HFFc6 (cell line): ENCODE measurements around the gene IKZF3. TPM values are rescaled to one million over a fixed set of nuclear protein-coding genes. Genes with fewer than 3 reads are reported as not detected.

Experiments used
- DNase-seq: peaks from one replicate; pipeline ENCODE4 v3.0.0-alpha.2; 2018
- H3K27ac Mint-ChIP-seq: 2 replicates; pipeline ENCODE4 v1.8.0; 2020; ENCODE audit warnings: mild to moderate bottlenecking, mixed read lengths
- H3K27me3 Mint-ChIP-seq: 2 replicates; pipeline ENCODE4 v1.8.0; 2021; ENCODE audit warnings: mild to moderate bottlenecking, moderate library complexity, mixed read lengths; ENCODE audit not compliant: insufficient read depth
- H3K36me3 Mint-ChIP-seq: 2 replicates; pipeline ENCODE4 v1.8.0; 2021; ENCODE audit warnings: low read depth, mixed read lengths
- H3K4me1 Mint-ChIP-seq: 2 replicates; pipeline ENCODE4 v1.8.0; 2020; ENCODE audit warnings: low read depth, mixed read lengths
- H3K4me3 Mint-ChIP-seq: 2 replicates; pipeline ENCODE4 v1.8.0; 2020; ENCODE audit warnings: mild to moderate bottlenecking, moderate library complexity, mixed read lengths
- H3K9me3 Mint-ChIP-seq: 2 replicates; pipeline ENCODE4 v1.8.0; 2020; ENCODE audit warnings: mild to moderate bottlenecking, mixed read lengths
- total RNA-seq, 6 experiments: library from RNA; stranded (reverse); fragmentation: NEBNext Ultra II Directional; extraction: Animal tissue kit (Norgen Biotek cat#: 25700); gene quantifications; 2 replicates in 1 of 6; 3 replicates in 5 of 6; pipeline ENCODE4 v1.2.3, GENCODE V29; 2021
- TF ChIP-seq, protein P1 (sequence below): fragments of 200-600 bp; sonication (generic); IDR thresholded peaks from 2 replicates; pipeline ENCODE4 v1.5.0; 2021; ENCODE audit warnings: antibody characterized with exemption, mild to moderate bottlenecking

Gene IKZF3
- total RNA-seq, 6 experiments from 2014 or later, result not detected

DNA sequence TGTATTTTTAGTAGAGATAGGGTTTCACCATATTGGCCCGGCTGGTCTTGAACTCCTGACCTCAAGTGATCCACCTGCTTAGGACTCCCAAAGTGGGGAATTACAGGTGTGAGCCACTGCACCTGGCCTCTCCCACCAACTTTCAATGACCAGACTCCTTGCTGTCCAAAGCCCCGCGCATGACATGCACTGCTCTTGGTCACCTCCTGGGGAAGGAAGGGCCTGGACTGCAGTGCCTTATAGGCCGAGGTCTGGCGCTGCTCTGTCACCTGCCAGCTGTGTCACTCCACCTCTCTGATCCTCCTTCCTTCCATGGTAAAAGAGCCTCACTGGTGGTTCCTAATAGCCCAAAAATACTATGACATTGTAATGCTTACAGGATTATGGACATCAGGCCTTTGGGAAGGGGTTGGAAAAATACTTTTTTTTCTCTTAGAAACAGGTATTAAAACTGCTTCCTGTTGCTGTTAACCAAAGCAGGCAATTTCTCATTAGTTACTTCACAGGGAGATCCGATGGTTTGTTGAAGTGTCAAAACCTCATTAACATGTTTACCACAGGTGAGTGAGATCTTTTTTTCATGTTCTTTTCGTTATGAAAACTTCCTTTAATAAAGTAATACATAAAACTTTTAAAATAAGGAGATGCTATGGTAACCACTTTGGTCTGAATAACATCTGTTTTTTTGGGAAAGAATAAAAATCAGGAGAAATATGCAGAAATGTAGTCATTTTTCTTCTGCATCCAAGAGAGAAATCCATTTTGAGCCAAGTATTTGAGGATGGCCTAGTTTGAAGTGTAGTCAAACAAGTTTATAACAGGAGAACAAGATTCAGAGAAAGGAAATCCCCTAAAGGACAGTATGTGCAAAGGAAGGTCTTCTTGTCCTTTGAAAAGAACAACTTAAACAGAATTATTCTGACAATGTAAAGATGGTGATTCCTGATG, 90.9 kb downstream of the IKZF3 start:
- H3K27ac Mint-ChIP-seq, result no peak overlapping the region
- H3K4me1 Mint-ChIP-seq, result peaks cover 9% of the 10 kb centered on the region
- no peaks in the 10 kb centered on the region for H3K9me3 Mint-ChIP-seq
- DNase-seq, result no peak
- TF ChIP-seq, protein P1, sequence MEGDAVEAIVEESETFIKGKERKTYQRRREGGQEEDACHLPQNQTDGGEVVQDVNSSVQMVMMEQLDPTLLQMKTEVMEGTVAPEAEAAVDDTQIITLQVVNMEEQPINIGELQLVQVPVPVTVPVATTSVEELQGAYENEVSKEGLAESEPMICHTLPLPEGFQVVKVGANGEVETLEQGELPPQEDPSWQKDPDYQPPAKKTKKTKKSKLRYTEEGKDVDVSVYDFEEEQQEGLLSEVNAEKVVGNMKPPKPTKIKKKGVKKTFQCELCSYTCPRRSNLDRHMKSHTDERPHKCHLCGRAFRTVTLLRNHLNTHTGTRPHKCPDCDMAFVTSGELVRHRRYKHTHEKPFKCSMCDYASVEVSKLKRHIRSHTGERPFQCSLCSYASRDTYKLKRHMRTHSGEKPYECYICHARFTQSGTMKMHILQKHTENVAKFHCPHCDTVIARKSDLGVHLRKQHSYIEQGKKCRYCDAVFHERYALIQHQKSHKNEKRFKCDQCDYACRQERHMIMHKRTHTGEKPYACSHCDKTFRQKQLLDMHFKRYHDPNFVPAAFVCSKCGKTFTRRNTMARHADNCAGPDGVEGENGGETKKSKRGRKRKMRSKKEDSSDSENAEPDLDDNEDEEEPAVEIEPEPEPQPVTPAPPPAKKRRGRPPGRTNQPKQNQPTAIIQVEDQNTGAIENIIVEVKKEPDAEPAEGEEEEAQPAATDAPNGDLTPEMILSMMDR, result no peak
- H3K27me3 Mint-ChIP-seq, result peaks cover 63% of the 10 kb centered on the region
- H3K36me3 Mint-ChIP-seq, result no peaks in the 10 kb centered on the region
- no peak overlapping the region for H3K4me3 Mint-ChIP-seq

DNA sequence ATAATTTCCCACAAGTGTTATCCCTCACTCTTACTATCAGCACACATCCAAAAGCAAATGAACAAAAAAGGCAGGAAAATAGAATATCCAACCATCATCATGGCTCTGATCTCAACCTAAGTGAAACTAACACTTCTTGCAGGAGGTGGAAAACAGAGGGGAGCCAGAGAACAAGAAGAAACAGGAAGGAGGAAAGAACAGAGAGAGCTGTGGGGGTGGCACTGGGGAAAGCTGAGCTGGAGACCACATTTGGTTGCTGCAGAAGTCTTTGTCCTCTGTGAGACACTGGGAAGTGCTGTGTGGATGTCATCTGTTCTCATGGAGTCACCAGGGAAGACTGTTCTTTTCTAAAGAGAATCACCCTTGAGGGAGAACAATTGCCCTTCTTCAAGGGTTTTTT, 91.7 kb downstream of the IKZF3 start:
- Mint-ChIP-seq H3K27ac (no peak overlapping the region), H3K36me3 (no peaks in the 10 kb centered on the region), H3K4me1 (peaks cover 9% of the 10 kb centered on the region), H3K9me3 (no peaks in the 10 kb centered on the region), H3K4me3 (no peak overlapping the region), H3K27me3 (peaks cover 62% of the 10 kb centered on the region)
- no peak for DNase-seq
- TF ChIP-seq, protein P1, result no peak

DNA sequence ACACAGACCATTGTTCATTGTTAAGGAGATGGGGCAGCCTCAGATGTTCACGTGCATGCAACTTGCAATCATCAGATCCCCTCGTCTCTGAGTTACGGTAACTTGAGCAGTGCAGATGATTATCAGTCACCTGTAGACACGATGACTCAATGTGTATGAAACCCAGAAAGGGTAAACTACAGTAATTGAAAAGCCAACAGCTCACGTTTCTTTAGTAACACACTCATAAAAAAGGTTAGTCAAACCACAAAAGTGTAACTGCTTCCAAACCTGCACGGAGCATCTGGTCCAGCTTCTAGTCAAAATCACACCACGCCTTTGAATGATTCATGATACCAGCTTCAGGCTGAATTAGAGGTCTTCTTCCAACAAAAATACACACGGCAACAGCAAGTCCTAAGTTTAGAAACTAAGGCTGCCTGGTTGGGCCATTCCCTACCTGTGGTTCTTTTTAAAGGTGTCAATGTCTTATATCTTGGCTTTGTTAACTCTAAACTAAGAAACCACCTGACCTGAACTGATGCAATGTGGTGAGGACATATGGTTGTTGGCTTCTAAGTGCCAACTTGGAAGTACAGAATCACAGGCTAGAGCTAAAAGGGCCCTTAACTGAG, 94.0 kb downstream of the IKZF3 start:
- Mint-ChIP-seq H3K27ac (no peak overlapping the region), H3K36me3 (peaks cover 12% of the 10 kb centered on the region), H3K9me3 (peaks cover 12% of the 10 kb centered on the region), H3K27me3 (peaks cover 63% of the 10 kb centered on the region), H3K4me3 (no peak overlapping the region), H3K4me1 (peaks cover 9% of the 10 kb centered on the region)
- DNase-seq, result peak; percentile 69
- TF ChIP-seq, protein P1, result no peak

DNA sequence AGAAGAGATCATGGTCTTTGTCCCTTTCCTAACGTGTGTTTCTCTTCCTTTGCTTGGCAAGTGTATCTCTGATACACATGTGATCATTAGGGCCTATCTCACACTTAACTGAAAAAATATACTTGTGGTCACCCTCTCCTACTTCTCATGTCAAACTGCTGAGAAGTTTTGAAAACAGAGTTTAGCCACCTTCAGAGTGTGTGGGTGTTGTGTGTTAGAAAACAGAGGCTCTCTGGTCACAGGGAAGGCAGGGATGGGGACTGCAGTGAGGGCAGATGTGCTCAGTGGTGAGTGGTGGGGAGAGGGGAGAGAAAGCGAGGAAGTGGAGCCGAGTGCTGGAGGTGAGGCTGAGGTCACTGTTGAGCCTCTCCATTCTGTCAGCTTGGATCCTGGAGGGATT, 97.0 kb downstream of the IKZF3 start:
- TF ChIP-seq, protein P1, result no peak
- Mint-ChIP-seq H3K27ac (no peak overlapping the region), H3K4me1 (peaks cover 24% of the 10 kb centered on the region), H3K27me3 (peaks cover 49% of the 10 kb centered on the region), H3K9me3 (peaks cover 12% of the 10 kb centered on the region), H3K36me3 (peaks cover 12% of the 10 kb centered on the region), H3K4me3 (no peak overlapping the region)
- no peak for DNase-seq

DNA sequence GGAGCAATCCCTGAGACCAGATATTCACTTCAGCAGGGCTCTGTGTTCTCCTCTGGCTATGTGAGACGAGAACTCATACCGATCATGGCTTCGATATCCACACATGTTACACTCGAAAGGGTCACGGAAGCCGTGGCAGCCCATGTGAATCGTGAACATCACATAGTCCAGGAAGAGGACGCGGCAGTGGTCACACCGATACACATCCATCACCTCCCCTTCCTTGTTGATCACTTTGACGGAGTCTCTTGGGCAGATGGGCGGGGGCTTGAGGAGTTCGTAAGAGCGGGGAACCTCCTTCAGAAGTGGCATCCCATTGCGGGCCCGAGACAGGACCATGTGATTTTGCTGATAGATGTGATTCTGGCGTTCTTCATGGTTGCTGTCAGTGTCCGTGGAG, 98.3 kb downstream of the IKZF3 start:
- peaks cover 12% of the 10 kb centered on the region for H3K9me3 Mint-ChIP-seq
- no peak overlapping the region for H3K27ac Mint-ChIP-seq
- H3K4me1 Mint-ChIP-seq, result peaks cover 24% of the 10 kb centered on the region
- peaks cover 12% of the 10 kb centered on the region for H3K36me3 Mint-ChIP-seq
- no peak for DNase-seq
- peaks cover 48% of the 10 kb centered on the region for H3K27me3 Mint-ChIP-seq
- H3K4me3 Mint-ChIP-seq, result no peak overlapping the region
- TF ChIP-seq, protein P1, result no peak
